Liver (tissue), 9 donors: Measurements from ENCODE around the gene ATP5IF1. TPM values are rescaled to one million over a fixed set of nuclear protein-coding genes. Genes with fewer than 3 reads are reported as not detected.

Experiments used
- DNase-seq: peaks from one replicate; pipeline ENCODE4 v3.0.0-alpha.2; 2017; ENCODE audit warnings: low spot score
- H3K27ac ChIP-seq, 2 donors: one replicate each; pipeline ENCODE4 v1.7.0; 2013; ENCODE audit warnings: inconsistent platforms in 2 of 2, low read length in 2 of 2, control low read depth in 1 of 2, low read depth in 1 of 2, mild to moderate bottlenecking in 1 of 2
- H3K27me3 ChIP-seq, 4 donors: one replicate each; pipeline versions ENCODE4 v1.6.1 to v1.7.0; 2013; ENCODE audit warnings: low read length in 3 of 4, inconsistent platforms in 1 of 4, mild to moderate bottlenecking in 1 of 4, moderate library complexity in 1 of 4; ENCODE audit not compliant: control insufficient read depth in 4 of 4, insufficient read depth in 4 of 4
- H3K36me3 ChIP-seq, 4 donors: one replicate each; pipeline versions ENCODE4 v1.6.1 to v1.7.0; 2013; ENCODE audit warnings: low read length in 3 of 4, mild to moderate bottlenecking in 3 of 4, low read depth in 1 of 4, moderate library complexity in 1 of 4; ENCODE audit not compliant: control insufficient read depth in 4 of 4, insufficient read depth in 3 of 4
- H3K4me1 ChIP-seq, 4 donors: one replicate each; pipeline versions ENCODE4 v1.6.1 to v1.7.0; 2013; ENCODE audit warnings: low read length in 3 of 4, mild to moderate bottlenecking in 3 of 4, moderate library complexity in 1 of 4; ENCODE audit not compliant: control insufficient read depth in 4 of 4, insufficient read depth in 4 of 4
- H3K4me3 ChIP-seq, 3 donors: one replicate each; pipeline versions ENCODE4 v1.6.1 to v1.7.0; 2013; ENCODE audit warnings: low read length in 3 of 3, control low read depth in 1 of 3, low read depth in 1 of 3, mild to moderate bottlenecking in 1 of 3
- H3K9ac ChIP-seq, 2 donors: one replicate each; pipeline ENCODE4 v1.7.0; 2013; ENCODE audit warnings: low read length in 2 of 2, mild to moderate bottlenecking in 2 of 2, moderate library complexity in 2 of 2, control low read depth in 1 of 2, low read depth in 1 of 2
- H3K9me3 ChIP-seq, 4 donors: one replicate each; pipeline versions ENCODE4 v1.6.1 to v1.7.0; 2013; ENCODE audit warnings: low read length in 3 of 4; ENCODE audit not compliant: control insufficient read depth in 4 of 4
- EGR1 ChIP-seq, 2 donors: IDR thresholded peaks; 2 replicates each; pipeline ENCODE4 v1.6.1; 2016 to 2018; ENCODE audit warnings: antibody characterized with exemption in 2 of 2, low read depth in 2 of 2
- FOXA1 ChIP-seq: IDR thresholded peaks from 2 replicates; pipeline ENCODE4 v1.6.1; 2016; ENCODE audit warnings: antibody characterized with exemption
- FOXA2 ChIP-seq: IDR thresholded peaks from 2 replicates; pipeline ENCODE4 v1.6.1; 2016; ENCODE audit warnings: antibody characterized with exemption
- GABPA ChIP-seq, 2 donors: IDR thresholded peaks in 1 of 2; conservative IDR thresholded peaks in 1 of 2; 2 replicates each; pipeline ENCODE4 v1.6.1; 2016; ENCODE audit warnings: antibody characterized with exemption in 2 of 2, mild to moderate bottlenecking in 1 of 2, moderate library complexity in 1 of 2
- HNF4A ChIP-seq, 2 donors: conservative IDR thresholded peaks; 2 replicates each; pipeline ENCODE4 v1.6.1; 2016; ENCODE audit warnings: antibody characterized with exemption in 2 of 2, mild to moderate bottlenecking in 2 of 2
- HNF4G ChIP-seq: IDR thresholded peaks from 2 replicates; pipeline ENCODE4 v1.6.1; 2016; ENCODE audit warnings: antibody characterized with exemption
- JUND ChIP-seq, 2 donors: IDR thresholded peaks; 2 replicates each; pipeline ENCODE4 v1.6.1; 2016; ENCODE audit warnings: antibody characterized with exemption in 2 of 2
- NR2F2 ChIP-seq: IDR thresholded peaks from 2 replicates; pipeline ENCODE4 v1.6.1; 2016; ENCODE audit warnings: antibody characterized with exemption
- RAD21 ChIP-seq, 2 donors: IDR thresholded peaks; 2 replicates each; pipeline ENCODE4 v1.6.1; 2016; ENCODE audit warnings: antibody characterized with exemption in 2 of 2, mild to moderate bottlenecking in 2 of 2
- RXRA ChIP-seq, 2 donors: IDR thresholded peaks; 2 replicates each; pipeline ENCODE4 v1.6.1; 2017 to 2018; ENCODE audit warnings: antibody characterized with exemption in 2 of 2, mild to moderate bottlenecking in 1 of 2
- SP1 ChIP-seq: IDR thresholded peaks from 2 replicates; pipeline ENCODE4 v1.6.1; 2018; ENCODE audit warnings: antibody characterized with exemption, mild to moderate bottlenecking
- TAF1 ChIP-seq: conservative IDR thresholded peaks from 2 replicates; pipeline ENCODE4 v1.6.1; 2016; ENCODE audit warnings: antibody characterized with exemption, mild to moderate bottlenecking
- YY1 ChIP-seq: IDR thresholded peaks from 2 replicates; pipeline ENCODE4 v1.6.1; 2016; ENCODE audit warnings: antibody characterized with exemption, mild to moderate bottlenecking
- WGBS: extraction: QIAGEN DNeasy Blood & Tissue Kit; methylation state at CpG from one replicate; pipeline ENCODE4 v1.1.7; 2013; 5-methylcytosine and 5-hydroxymethylcytosine counted together
- polyA plus RNA-seq, 2 donors: library from polyadenylated mRNA; stranded (reverse) in 1 of 2; unstranded in 1 of 2; fragments of 200-250 nt in 1 of 2; fragments of >200 nt in 1 of 2; fragmentation: Nextera tagmentation in 1 of 2; extraction: Ambion mirVana in 1 of 2; gene quantifications; one replicate each; pipeline versions ENCODE4 v1.2.1 to v1.2.3, GENCODE V29; 2013 to 2015
- total RNA-seq, 2 donors: library from RNA; depleted of rRNA; stranded (reverse); fragments of >200 nt; gene quantifications; one replicate each; pipeline ENCODE4 v1.2.3, GENCODE V29; 2014
- TF ChIP-seq, protein P1 (sequence below): IDR thresholded peaks from 2 replicates; pipeline ENCODE4 v1.6.1; 2016; ENCODE audit warnings: antibody characterized with exemption
- TF ChIP-seq, protein P2 (sequence below): IDR thresholded peaks from 2 replicates; pipeline ENCODE4 v1.6.1; 2016; ENCODE audit warnings: antibody characterized with exemption, mild to moderate bottlenecking
- TF ChIP-seq, protein P3 (sequence below): fragments of 150-350 bp; IDR thresholded peaks from 2 replicates; pipeline ENCODE4 v1.5.1; 2017; ENCODE audit warnings: improper control_type of control experiment, low read depth, low read length; ENCODE audit not compliant: missing input control
- TF ChIP-seq, protein P4 (sequence below): IDR thresholded peaks from 2 replicates; pipeline ENCODE4 v1.6.1; 2016; ENCODE audit warnings: antibody characterized with exemption
- TF ChIP-seq, protein P5 (sequence below): IDR thresholded peaks from 2 replicates; pipeline ENCODE4 v1.6.1; 2016; ENCODE audit warnings: antibody characterized with exemption
- donor health status: healthy.
- donor health status: healthy.
- donor health status: healthy.
- donor health status: healthy.
- donor health status: healthy.

ATP5IF1 gene
- total and polyA plus RNA-seq, 4 donors, result 136 to 456 (median 168) TPM

DNA sequence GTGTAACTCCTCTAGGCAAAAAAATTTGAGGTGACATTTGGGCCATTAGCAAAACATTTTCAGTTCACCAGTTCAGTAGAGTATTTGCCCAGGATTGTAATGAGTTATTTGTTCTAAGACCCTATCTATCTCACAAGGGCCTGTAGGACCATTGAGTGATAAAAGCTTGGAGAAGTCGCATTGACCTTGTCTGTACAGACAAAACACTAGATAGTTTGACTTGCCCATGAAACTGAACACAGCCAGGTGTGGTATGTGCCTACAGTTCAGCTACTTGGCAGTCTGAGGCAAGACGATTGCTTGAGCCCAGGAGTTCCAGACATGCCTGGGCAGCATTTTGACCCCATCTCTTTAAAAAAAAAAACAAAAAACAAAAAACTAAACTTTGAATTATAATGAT, 3.1 kb downstream of the ATP5IF1 start:
- no peak for DNase-seq
- 73% methylated on average over 2 of the region's 2 CpGs for WGBS
- Histone ChIP-seq H3K4me3 (no peak overlapping the region), H3K27me3 (no peaks in the 10 kb centered on the region), H3K9ac (no peak overlapping the region), H3K27ac (no peak overlapping the region), H3K4me1 (peaks cover 3 to 31% (median 22%) of the 10 kb centered on the region in 4 donors), H3K9me3 (no peaks in the 10 kb centered on the region), H3K36me3 (peaks cover 0 to 4% (median 2%) of the 10 kb centered on the region in 4 donors)
- TF ChIP-seq, protein P1, sequence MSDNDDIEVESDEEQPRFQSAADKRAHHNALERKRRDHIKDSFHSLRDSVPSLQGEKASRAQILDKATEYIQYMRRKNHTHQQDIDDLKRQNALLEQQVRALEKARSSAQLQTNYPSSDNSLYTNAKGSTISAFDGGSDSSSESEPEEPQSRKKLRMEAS, result no peak
- TF ChIP-seq FOXA1 (no peak), HNF4A (conservative IDR thresholded peaks at IDR 0.05) (no peak), RAD21 (IDR thresholded peaks at IDR 0.05) (no peak), FOXA2 (no peak), TAF1 (no peak), RXRA (IDR thresholded peaks at IDR 0.05) (no peak), EGR1 (IDR thresholded peaks at IDR 0.05; ENCODE audit: low read depth in 2 of 2) (no peak)
- TF ChIP-seq, protein P2, sequence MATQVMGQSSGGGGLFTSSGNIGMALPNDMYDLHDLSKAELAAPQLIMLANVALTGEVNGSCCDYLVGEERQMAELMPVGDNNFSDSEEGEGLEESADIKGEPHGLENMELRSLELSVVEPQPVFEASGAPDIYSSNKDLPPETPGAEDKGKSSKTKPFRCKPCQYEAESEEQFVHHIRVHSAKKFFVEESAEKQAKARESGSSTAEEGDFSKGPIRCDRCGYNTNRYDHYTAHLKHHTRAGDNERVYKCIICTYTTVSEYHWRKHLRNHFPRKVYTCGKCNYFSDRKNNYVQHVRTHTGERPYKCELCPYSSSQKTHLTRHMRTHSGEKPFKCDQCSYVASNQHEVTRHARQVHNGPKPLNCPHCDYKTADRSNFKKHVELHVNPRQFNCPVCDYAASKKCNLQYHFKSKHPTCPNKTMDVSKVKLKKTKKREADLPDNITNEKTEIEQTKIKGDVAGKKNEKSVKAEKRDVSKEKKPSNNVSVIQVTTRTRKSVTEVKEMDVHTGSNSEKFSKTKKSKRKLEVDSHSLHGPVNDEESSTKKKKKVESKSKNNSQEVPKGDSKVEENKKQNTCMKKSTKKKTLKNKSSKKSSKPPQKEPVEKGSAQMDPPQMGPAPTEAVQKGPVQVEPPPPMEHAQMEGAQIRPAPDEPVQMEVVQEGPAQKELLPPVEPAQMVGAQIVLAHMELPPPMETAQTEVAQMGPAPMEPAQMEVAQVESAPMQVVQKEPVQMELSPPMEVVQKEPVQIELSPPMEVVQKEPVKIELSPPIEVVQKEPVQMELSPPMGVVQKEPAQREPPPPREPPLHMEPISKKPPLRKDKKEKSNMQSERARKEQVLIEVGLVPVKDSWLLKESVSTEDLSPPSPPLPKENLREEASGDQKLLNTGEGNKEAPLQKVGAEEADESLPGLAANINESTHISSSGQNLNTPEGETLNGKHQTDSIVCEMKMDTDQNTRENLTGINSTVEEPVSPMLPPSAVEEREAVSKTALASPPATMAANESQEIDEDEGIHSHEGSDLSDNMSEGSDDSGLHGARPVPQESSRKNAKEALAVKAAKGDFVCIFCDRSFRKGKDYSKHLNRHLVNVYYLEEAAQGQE, result no peak

DNA sequence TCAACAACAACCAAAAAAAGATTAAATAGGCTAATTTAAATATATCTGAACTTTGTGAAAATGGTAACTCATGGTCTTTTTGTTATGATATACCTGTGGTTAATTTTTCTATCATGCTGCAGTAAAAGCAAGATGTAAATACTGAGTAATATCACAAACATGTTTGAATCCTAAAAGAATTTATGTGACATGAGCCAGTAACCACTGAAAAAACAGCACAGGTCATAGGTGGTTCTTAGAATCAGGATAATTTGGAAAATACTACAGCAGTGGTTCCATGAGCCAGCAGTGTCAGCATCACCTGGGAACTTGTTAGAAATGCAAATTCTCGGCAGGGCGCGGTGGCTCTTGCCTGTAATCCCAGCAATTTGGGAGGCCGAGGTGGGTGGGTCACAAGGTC, 4.1 kb downstream of the ATP5IF1 start:
- no peak for DNase-seq
- H3K36me3 ChIP-seq, result peaks cover 0 to 4% (median 2%) of the 10 kb centered on the region in 4 donors
- 96% methylated on average over 4 of the region's 4 CpGs for WGBS
- no peaks in the 10 kb centered on the region for H3K27me3 ChIP-seq
- peaks cover 5 to 41% (median 30%) of the 10 kb centered on the region in 4 donors for H3K4me1 ChIP-seq
- no peak overlapping the region for H3K27ac ChIP-seq
- H3K4me3 ChIP-seq, result no peak overlapping the region
- TF ChIP-seq HNF4A (conservative IDR thresholded peaks at IDR 0.05) (no peak), FOXA2 (no peak), NR2F2 (no peak), GABPA (IDR thresholded peaks at IDR 0.05 in 1 of 2, conservative IDR thresholded peaks at IDR 0.05 in 1 of 2) (no peak), TAF1 (no peak), RXRA (IDR thresholded peaks at IDR 0.05) (no peak), YY1 (no peak), JUND (IDR thresholded peaks at IDR 0.05) (no peak), RAD21 (IDR thresholded peaks at IDR 0.05) (no peak), FOXA1 (no peak), EGR1 (IDR thresholded peaks at IDR 0.05; ENCODE audit: low read depth in 2 of 2) (no peak), SP1 (no peak), HNF4G (no peak)
- TF ChIP-seq, protein P1, result no peak
- TF ChIP-seq, protein P3, sequence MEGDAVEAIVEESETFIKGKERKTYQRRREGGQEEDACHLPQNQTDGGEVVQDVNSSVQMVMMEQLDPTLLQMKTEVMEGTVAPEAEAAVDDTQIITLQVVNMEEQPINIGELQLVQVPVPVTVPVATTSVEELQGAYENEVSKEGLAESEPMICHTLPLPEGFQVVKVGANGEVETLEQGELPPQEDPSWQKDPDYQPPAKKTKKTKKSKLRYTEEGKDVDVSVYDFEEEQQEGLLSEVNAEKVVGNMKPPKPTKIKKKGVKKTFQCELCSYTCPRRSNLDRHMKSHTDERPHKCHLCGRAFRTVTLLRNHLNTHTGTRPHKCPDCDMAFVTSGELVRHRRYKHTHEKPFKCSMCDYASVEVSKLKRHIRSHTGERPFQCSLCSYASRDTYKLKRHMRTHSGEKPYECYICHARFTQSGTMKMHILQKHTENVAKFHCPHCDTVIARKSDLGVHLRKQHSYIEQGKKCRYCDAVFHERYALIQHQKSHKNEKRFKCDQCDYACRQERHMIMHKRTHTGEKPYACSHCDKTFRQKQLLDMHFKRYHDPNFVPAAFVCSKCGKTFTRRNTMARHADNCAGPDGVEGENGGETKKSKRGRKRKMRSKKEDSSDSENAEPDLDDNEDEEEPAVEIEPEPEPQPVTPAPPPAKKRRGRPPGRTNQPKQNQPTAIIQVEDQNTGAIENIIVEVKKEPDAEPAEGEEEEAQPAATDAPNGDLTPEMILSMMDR, result no peak
- TF ChIP-seq, protein P4, sequence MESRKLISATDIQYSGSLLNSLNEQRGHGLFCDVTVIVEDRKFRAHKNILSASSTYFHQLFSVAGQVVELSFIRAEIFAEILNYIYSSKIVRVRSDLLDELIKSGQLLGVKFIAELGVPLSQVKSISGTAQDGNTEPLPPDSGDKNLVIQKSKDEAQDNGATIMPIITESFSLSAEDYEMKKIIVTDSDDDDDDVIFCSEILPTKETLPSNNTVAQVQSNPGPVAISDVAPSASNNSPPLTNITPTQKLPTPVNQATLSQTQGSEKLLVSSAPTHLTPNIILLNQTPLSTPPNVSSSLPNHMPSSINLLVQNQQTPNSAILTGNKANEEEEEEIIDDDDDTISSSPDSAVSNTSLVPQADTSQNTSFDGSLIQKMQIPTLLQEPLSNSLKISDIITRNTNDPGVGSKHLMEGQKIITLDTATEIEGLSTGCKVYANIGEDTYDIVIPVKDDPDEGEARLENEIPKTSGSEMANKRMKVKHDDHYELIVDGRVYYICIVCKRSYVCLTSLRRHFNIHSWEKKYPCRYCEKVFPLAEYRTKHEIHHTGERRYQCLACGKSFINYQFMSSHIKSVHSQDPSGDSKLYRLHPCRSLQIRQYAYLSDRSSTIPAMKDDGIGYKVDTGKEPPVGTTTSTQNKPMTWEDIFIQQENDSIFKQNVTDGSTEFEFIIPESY, result no peak
- TF ChIP-seq, protein P5, sequence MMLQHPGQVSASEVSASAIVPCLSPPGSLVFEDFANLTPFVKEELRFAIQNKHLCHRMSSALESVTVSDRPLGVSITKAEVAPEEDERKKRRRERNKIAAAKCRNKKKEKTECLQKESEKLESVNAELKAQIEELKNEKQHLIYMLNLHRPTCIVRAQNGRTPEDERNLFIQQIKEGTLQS, result no peak
- TF ChIP-seq, protein P2, result no peak
- no peak overlapping the region for H3K9ac ChIP-seq
- H3K9me3 ChIP-seq, result no peaks in the 10 kb centered on the region
